NK-92 (cell line): ENCODE data around the gene FBXO5.
"Not testable (repeated sequence)": the region's sequence is repeated elsewhere in the genome, so short reads cannot be mapped to it uniquely, and the experiment has no call there.

Experiments used
- DNase-seq: peaks from one replicate; lab custom pipeline; 2025; ENCODE audit not compliant: unreplicated experiment; lab: John Stamatoyannopoulos, UW

The FBXO5 gene

GRCh38 chr6:152993431-152993830, 10.6 kb upstream of the FBXO5 start:
- DNase-seq, result no peak

- DNase-seq, result no peak
These were observed 4.1 kb upstream of the FBXO5 start for GRCh38 chr6:152986978-152987377.

DNA sequence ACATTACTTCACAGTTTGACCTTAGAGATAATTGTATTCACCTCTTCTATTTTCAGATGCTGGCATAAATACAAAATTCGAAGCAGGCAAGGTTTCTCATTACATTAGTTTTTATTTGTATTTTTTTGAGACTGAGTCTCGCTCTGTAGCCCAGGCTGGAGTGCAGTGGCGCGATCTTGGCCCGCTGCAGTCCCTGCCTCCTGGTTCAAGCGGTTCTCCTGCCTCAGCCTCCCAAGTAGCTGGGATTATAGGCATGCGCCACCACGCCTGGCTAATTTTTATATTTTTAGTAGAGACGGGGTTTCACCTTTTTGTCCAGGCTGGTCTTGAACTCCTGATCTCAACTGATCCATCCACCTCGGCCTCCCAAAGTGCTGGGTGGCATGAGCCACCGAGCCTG, 2.5 kb upstream of the FBXO5 start:
- DNase-seq, result not testable (repeated sequence)

DNA sequence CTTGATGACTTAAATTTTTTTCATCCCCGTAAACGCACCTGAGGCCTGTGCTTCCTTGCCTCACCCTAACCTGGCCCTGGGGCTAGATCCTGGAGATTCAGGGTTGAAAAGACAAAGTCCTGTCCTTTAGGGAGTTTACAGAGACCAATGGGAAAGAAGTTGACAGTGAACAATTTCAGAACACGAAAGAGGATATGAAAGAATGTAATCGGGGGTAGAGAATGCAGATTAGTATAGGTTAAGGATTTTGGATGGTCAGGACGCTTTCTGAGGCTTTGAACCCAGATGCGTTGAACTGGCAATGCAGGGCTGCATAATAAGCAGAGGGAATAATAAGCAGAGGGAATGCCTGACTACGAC, 1.7 kb upstream of the FBXO5 start:
- no peak for DNase-seq

DNA sequence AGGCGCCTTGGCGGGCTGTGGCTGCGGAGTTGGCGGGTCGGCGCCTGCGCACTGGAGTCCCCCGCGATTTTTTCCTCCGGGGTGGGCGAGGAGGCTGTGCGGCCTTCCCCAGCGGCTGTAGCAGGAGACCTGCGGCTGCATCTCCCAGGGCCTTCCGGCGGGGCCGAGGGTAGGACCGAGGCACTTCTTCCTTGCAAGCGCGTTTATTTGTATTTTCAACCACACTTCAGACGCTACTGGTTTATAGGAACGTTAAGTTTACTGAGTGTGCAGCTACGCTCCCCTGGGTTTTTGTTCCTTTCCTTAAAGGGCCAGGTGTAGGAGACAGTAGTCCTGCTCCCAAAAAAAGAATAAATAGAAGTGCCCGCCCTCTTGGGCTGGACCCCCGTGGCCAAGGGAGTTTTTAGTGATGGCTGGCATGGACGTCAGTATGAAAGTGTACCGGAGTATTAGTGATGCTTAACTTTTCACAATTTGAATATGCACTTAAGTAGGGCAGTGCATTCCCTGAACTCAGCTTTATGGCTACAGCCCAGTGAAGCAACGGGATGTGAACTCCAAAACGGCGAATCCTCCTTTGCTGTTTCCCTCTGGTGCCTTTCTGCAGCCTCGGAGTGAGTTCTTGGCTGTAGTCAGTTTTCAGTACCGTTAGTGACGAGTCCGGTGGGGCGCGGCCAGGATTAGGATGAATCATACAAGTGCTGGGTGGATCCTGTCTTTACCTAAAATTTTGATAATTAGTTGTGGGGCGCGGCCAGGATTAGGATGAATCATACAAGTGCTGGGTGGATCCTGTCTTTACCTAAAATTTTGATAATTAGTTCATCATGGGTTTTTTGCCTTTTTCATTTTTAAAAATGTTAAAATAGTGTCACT, 1.0 kb upstream of the FBXO5 start:
- peak; percentile 66 for DNase-seq

- DNase-seq, result no peak
These were observed 595 bp downstream of the FBXO5 start for GRCh38 chr6:152981989-152982903.

- no peak for DNase-seq
These were observed 1.6 kb downstream of the FBXO5 start for GRCh38 chr6:152981219-152981618.

- DNase-seq, result no peak
These were observed 2.2 kb downstream of the FBXO5 start for GRCh38 chr6:152980656-152981055.

GRCh38 chr6:152979116-152979515, 3.7 kb downstream of the FBXO5 start:
- DNase-seq, result no peak

GRCh38 chr6:152978058-152978457, 4.8 kb downstream of the FBXO5 start:
- DNase-seq, result no peak

DNA sequence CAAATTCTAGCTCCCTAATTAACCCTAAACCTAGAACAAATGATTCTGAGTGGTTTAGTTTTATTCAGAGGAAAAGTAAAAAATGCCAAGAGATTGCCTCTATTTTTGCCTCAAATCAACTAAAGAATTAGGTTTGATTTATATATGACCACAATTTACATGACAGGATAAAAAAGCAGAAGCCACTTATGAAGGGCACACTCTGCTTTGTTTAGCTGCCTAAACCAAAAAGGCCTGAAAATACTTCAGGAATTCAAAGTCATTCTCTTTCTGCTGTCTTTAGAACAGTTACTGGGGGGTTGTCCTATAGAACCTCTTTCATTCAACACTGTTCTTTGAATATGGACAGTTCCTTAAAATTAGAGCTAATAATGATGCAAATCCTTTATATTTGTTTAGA, 5.3 kb downstream of the FBXO5 start:
- no peak for DNase-seq

DNA sequence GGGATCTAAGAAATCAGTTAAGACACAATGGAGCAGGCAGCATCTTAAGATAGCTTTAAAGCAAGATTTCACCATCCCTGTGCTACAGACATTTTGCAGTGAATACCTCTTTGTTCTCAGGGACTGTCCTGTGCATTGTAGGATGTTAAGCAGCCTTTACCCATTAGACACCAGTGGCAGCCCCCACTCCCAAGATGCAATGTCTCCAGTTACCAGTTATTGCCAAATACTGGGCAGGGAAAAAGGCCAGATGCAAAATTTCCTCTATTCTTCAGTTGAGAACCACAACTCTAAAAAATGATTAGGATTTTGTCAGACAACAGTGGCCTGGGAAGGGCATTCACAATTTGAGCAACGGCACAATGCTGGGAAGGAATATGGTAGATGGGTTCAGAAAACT, 6.1 kb downstream of the FBXO5 start:
- DNase-seq, result no peak

- DNase-seq, result no peak
These were observed 7.5 kb downstream of the FBXO5 start for GRCh38 chr6:152975204-152975915.

GRCh38 chr6:152973916-152974315, 8.9 kb downstream of the FBXO5 start:
- no peak for DNase-seq

DNA sequence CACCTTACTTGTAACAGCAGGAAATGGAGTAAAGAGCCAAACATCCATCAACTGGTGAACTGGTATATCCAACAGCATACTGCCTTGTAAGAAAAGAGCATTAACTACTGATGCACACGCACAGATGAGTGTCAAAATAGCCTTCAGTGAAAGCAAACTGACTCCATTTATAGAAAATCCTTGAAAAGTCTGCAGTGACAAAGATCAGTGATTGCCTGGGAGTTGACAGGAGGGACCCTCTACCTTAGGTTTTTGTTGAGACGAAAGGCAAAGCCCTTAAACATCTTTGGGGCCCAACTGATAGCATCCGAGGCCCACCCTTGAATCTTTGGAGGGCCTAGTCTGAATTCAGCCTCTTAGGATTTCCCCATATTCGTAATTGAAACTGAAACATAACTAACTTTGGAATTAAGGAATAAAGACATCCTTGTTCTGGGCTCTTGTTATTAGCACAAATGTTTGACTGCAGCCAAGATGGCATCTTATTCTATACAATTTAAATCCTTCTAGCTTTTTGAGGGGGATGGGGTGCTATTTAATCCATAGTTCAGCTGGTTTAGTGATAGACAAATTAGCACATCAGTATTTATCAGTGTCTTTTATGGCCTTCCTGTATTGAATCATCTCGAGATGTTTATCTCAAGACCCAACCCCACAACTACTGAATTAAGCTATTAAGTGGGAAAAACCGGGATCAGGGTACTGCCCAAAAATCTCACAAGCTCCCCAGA, 13.0 kb downstream of the FBXO5 start:
- DNase-seq, result no peak

GRCh38 chr6:152966168-152966894, 16.5 kb downstream of the FBXO5 start:
- not testable (repeated sequence) for DNase-seq

- no peak for DNase-seq
These were observed 23.5 kb downstream of the FBXO5 start for GRCh38 chr6:152959333-152959732.

GRCh38 chr6:152957796-152958195, 25.0 kb downstream of the FBXO5 start:
- no peak for DNase-seq

GRCh38 chr6:152954443-152954842, 28.4 kb downstream of the FBXO5 start:
- DNase-seq, result no peak

- no peak for DNase-seq
These were observed 29.9 kb downstream of the FBXO5 start for GRCh38 chr6:152952866-152953509.
